AG09319 (cell line): ENCODE results near the gene CHST11.

Experiments used
- DNase-seq: peaks from one replicate; pipeline ENCODE4 v3.0.0-alpha.2; 2010; ENCODE audit warnings: low read depth; ENCODE audit errors: extremely low read depth
- CTCF ChIP-seq: IDR thresholded peaks from 2 replicates; pipeline ENCODE4 v1.5.1; 2011; ENCODE audit warnings: low read depth, mild to moderate bottlenecking, inconsistent platforms, low read length, moderate library complexity

CHST11 gene

GRCh38 chr12:104683831-104684503 lies 227.2 kb downstream of the CHST11 start:
- no peak for TF ChIP-seq CTCF
- no peak for DNase-seq

- no peak for TF ChIP-seq CTCF
- peak; percentile 70 for DNase-seq
Measured at GRCh38 chr12:104684884-104685283, 228.1 kb downstream of the CHST11 start.

- no peak for TF ChIP-seq CTCF
- DNase-seq: no peak
Measured at GRCh38 chr12:104685366-104685765, 228.6 kb downstream of the CHST11 start.

- no peak for TF ChIP-seq CTCF
- no peak for DNase-seq
Measured at GRCh38 chr12:104686196-104686595, 229.4 kb downstream of the CHST11 start.

GRCh38 chr12:104687823-104688573 lies 231.2 kb downstream of the CHST11 start:
- no peak for TF ChIP-seq CTCF
- DNase-seq: no peak

- no peak for TF ChIP-seq CTCF
- DNase-seq: no peak
Measured at GRCh38 chr12:104689635-104690034, 232.9 kb downstream of the CHST11 start.
